CD14-positive monocyte (primary cell): ENCODE results near the gene CACUL1. TPM values are rescaled to one million over a fixed set of nuclear protein-coding genes. Genes with fewer than 3 reads are reported as not detected.

Experiments used
- DNase-seq, 3 donors: peaks; one replicate each; pipeline ENCODE4 v3.0.0-alpha.2; 2011 to 2022
- H2AFZ ChIP-seq: 2 replicates; pipeline ENCODE4 v1.6.0; 2012; ENCODE audit warnings: mild to moderate bottlenecking, low read depth, low read length, inconsistent platforms; ENCODE audit not compliant: insufficient read depth, poor library complexity, severe bottlenecking
- H3K27ac ChIP-seq, 2 donors: 1 replicate in 1 of 2; 2 replicates in 1 of 2; pipeline ENCODE4 v1.5.1; 2012 to 2013; ENCODE audit warnings: low read length in 2 of 2, control low read depth in 1 of 2, inconsistent platforms in 1 of 2, low read depth in 1 of 2, mild to moderate bottlenecking in 1 of 2
- H3K27me3 ChIP-seq, 2 donors: one replicate each; pipeline versions ENCODE4 v1.6.0 to v1.6.1; 2011 to 2013; ENCODE audit warnings: low read length in 2 of 2; ENCODE audit not compliant: control insufficient read depth in 2 of 2, insufficient read depth in 2 of 2
- H3K36me3 ChIP-seq, 2 donors: replicated peaks in 1 of 2; 1 replicate in 1 of 2; 2 replicates in 1 of 2; pipeline versions ENCODE4 v1.5.1 to v1.6.1; 2012 to 2013; ENCODE audit warnings: low read length in 2 of 2, control low read depth in 1 of 2, inconsistent platforms in 1 of 2, mild to moderate bottlenecking in 1 of 2; ENCODE audit not compliant: insufficient read depth in 2 of 2, control insufficient read depth in 1 of 2
- H3K4me1 ChIP-seq, 2 donors: 1 replicate in 1 of 2; 2 replicates in 1 of 2; pipeline versions ENCODE4 v1.5.1 to v1.6.1; 2012 to 2013; ENCODE audit warnings: low read length in 2 of 2, control low read depth in 1 of 2, inconsistent platforms in 1 of 2, mild to moderate bottlenecking in 1 of 2, moderate library complexity in 1 of 2; ENCODE audit not compliant: insufficient read depth in 2 of 2, control insufficient read depth in 1 of 2
- H3K4me2 ChIP-seq: replicated peaks from 2 replicates; pipeline ENCODE3; 2012; ENCODE audit warnings: low read length, moderate library complexity, mild to moderate bottlenecking; ENCODE audit not compliant: poor library complexity, severe bottlenecking; ENCODE audit errors: extremely low read depth
- H3K4me3 ChIP-seq, 3 experiments: fragments of 200-600 bp in 1 of 3; sonication (generic) in 1 of 3; replicated peaks in 1 of 3; 1 replicate in 2 of 3; 2 replicates in 1 of 3; pipeline ENCODE4 v1.5.1; 2011 to 2013; ENCODE audit warnings: low read length in 3 of 3, mild to moderate bottlenecking in 3 of 3, control low read depth in 2 of 3, low read depth in 2 of 3, inconsistent platforms in 1 of 3, moderate library complexity in 1 of 3
- H3K79me2 ChIP-seq: 2 replicates; pipeline ENCODE4 v1.6.0; 2012; ENCODE audit warnings: mild to moderate bottlenecking, control low read depth, inconsistent platforms, low read length, moderate library complexity; ENCODE audit not compliant: insufficient read depth
- H3K9ac ChIP-seq: 2 replicates; pipeline ENCODE4 v1.6.0; 2017; ENCODE audit warnings: low read length, mild to moderate bottlenecking; ENCODE audit not compliant: insufficient read depth, poor library complexity, severe bottlenecking
- H3K9me3 ChIP-seq, 2 donors: replicated peaks in 1 of 2; 1 replicate in 1 of 2; 2 replicates in 1 of 2; pipeline versions ENCODE4 v1.5.1 to v1.6.1; 2012 to 2013; ENCODE audit warnings: low read length in 2 of 2, control low read depth in 1 of 2; ENCODE audit not compliant: control insufficient read depth in 1 of 2, insufficient read depth in 1 of 2
- H4K20me1 ChIP-seq: 2 replicates; pipeline ENCODE4 v1.6.0; 2012; ENCODE audit warnings: mild to moderate bottlenecking, low read length, control low read depth, moderate library complexity; ENCODE audit not compliant: insufficient read depth
- H3K27ac Mint-ChIP-seq, 7 donors: one replicate each; pipeline ENCODE4 v1.8.0; 2020; ENCODE audit warnings: mild to moderate bottlenecking in 7 of 7, mixed read lengths in 7 of 7, moderate library complexity in 6 of 7, inconsistent platforms in 2 of 7
- H3K27me3 Mint-ChIP-seq, 3 donors: one replicate each; pipeline ENCODE4 v1.8.0; 2021 to 2022; ENCODE audit warnings: low read depth in 3 of 3, mild to moderate bottlenecking in 3 of 3, mixed read lengths in 3 of 3, moderate library complexity in 3 of 3, inconsistent platforms in 1 of 3
- H3K36me3 Mint-ChIP-seq, 2 donors: one replicate each; pipeline ENCODE4 v1.8.0; 2020; ENCODE audit warnings: mixed read lengths in 2 of 2, inconsistent platforms in 1 of 2, mild to moderate bottlenecking in 1 of 2
- H3K4me1 Mint-ChIP-seq: one replicate; pipeline ENCODE4 v1.8.0; 2020; ENCODE audit warnings: mild to moderate bottlenecking, mixed read lengths
- H3K4me3 Mint-ChIP-seq, 2 donors: one replicate each; pipeline ENCODE4 v1.8.0; 2020; ENCODE audit warnings: mild to moderate bottlenecking in 2 of 2, mixed read lengths in 2 of 2, moderate library complexity in 1 of 2
- H3K9me3 Mint-ChIP-seq, 7 donors: one replicate each; pipeline ENCODE4 v1.8.0; 2020 to 2022; ENCODE audit warnings: mixed read lengths in 7 of 7, mild to moderate bottlenecking in 6 of 7, moderate library complexity in 6 of 7, inconsistent platforms in 2 of 7
- CTCF ChIP-seq: fragments of 200-600 bp; IDR thresholded peaks from one replicate; pipeline ENCODE4 v1.8.0; 2022; ENCODE audit warnings: antibody characterized with exemption, mild to moderate bottlenecking
- WGBS: methylation state at CpG from one replicate; pipeline ENCODE4 v1.1.5; 2013; ENCODE audit warnings: missing lambda C conversion rate; ENCODE audit not compliant: insufficient coverage; 5-methylcytosine and 5-hydroxymethylcytosine counted together
- intact Hi-C, 2 donors: fragments of 100-400 bp; cut with micrococcal nuclease; formaldehyde crosslinking; loops; one replicate each; pipeline versions ENCODE4 v1.15.0 to v1.15.1; 2023
- polyA plus RNA-seq, 3 donors: library from polyadenylated mRNA; depleted of rRNA in 1 of 3; unstranded in 2 of 3; stranded (reverse) in 1 of 3; fragments of 300-500 nt in 2 of 3; fragments of >200 nt in 1 of 3; fragmentation: Illumina TruSeq in 2 of 3; gene quantifications; 1 replicate in 2 of 3; 2 replicates in 1 of 3; pipeline ENCODE4 v1.2.3, GENCODE V29; 2012 to 2021

Gene CACUL1
- polyA plus RNA-seq, 3 donors, result 18.1 to 50.8 (median 38.8) TPM

- H3K4me1 ChIP-seq, result peaks cover 0 to 16% of the 10 kb centered on the region in 2 donors
- H3K4me3 ChIP-seq, result no peak overlapping the region
- no peaks in the 10 kb centered on the region for H3K9me3 ChIP-seq
- Mint-ChIP-seq H3K4me3 (no peak overlapping the region), H3K27me3 (peaks cover 17 to 25% (median 21%) of the 10 kb centered on the region in 3 donors), H3K36me3 (no peaks in the 10 kb centered on the region), H3K27ac (no peak overlapping the region), H3K4me1 (peaks cover 16% of the 10 kb centered on the region), H3K9me3 (peaks cover 0 to 3% (median 0%) of the 10 kb centered on the region in 7 donors)
- no peak overlapping the region for H2AFZ ChIP-seq
- no peaks in the 10 kb centered on the region for H3K79me2 ChIP-seq
- no peak for DNase-seq
- no peak overlapping the region for H3K9ac ChIP-seq
- peaks cover 0 to 7% of the 10 kb centered on the region in 2 donors for H3K27me3 ChIP-seq
- intact Hi-C loops, result no loop called here
- H3K36me3 ChIP-seq, result no peaks in the 10 kb centered on the region
- H3K27ac ChIP-seq, result no peak overlapping the region
- 88% methylated on average over 2 of the region's 4 CpGs for WGBS
- no peaks in the 10 kb centered on the region for H4K20me1 ChIP-seq
- no peak for TF ChIP-seq CTCF
- no peak overlapping the region for H3K4me2 ChIP-seq
These were observed 87.0 kb downstream of the CACUL1 start for GRCh38 chr10:118667732-118668131.

GRCh38 chr10:118666350-118666749 is 88.4 kb downstream of the CACUL1 start:
- 87% methylated on average over 4 of the region's 4 CpGs for WGBS
- no peak for TF ChIP-seq CTCF
- no peaks in the 10 kb centered on the region for H3K9me3 ChIP-seq
- H3K27me3 Mint-ChIP-seq, result peaks cover 17 to 31% (median 21%) of the 10 kb centered on the region in 3 donors
- intact Hi-C loops, result no loop called here
- H3K79me2 ChIP-seq, result no peaks in the 10 kb centered on the region
- H3K4me1 ChIP-seq, result peaks cover 0 to 16% of the 10 kb centered on the region in 2 donors
- H3K4me2 ChIP-seq, result no peak overlapping the region
- peaks cover 0 to 7% of the 10 kb centered on the region in 2 donors for H3K27me3 ChIP-seq
- no peaks in the 10 kb centered on the region for H4K20me1 ChIP-seq
- no peak overlapping the region for H3K9ac ChIP-seq
- H3K27ac ChIP-seq, result no peak overlapping the region
- no peak overlapping the region for H3K27ac Mint-ChIP-seq
- no peak overlapping the region for H3K4me3 ChIP-seq
- peaks cover 0 to 8% (median 5%) of the 10 kb centered on the region in 7 donors for H3K9me3 Mint-ChIP-seq
- no peaks in the 10 kb centered on the region for H3K36me3 ChIP-seq
- H2AFZ ChIP-seq, result no peak overlapping the region
- H3K4me3 Mint-ChIP-seq, result no peak overlapping the region
- H3K36me3 Mint-ChIP-seq, result no peaks in the 10 kb centered on the region
- no peak for DNase-seq
- peaks cover 16% of the 10 kb centered on the region for H3K4me1 Mint-ChIP-seq
